Rectal smooth muscle tissue (tissue), 1 donor: ENCODE results near the gene TTC17.

Experiments used
- H3K27ac ChIP-seq: one replicate; pipeline ENCODE4 v1.7.0; 2013; ENCODE audit warnings: low read depth, low read length, inconsistent platforms
- H3K27me3 ChIP-seq: one replicate; pipeline ENCODE4 v1.7.0; 2013; ENCODE audit warnings: low read length; ENCODE audit not compliant: control insufficient read depth, insufficient read depth
- H3K36me3 ChIP-seq: one replicate; pipeline ENCODE4 v1.7.0; 2013; ENCODE audit warnings: low read length; ENCODE audit not compliant: control insufficient read depth, insufficient read depth
- H3K4me1 ChIP-seq: one replicate; pipeline ENCODE4 v1.7.0; 2013; ENCODE audit warnings: low read length; ENCODE audit not compliant: control insufficient read depth, insufficient read depth
- H3K4me3 ChIP-seq: one replicate; pipeline ENCODE4 v1.7.0; 2013; ENCODE audit warnings: low read length
- H3K9ac ChIP-seq: one replicate; pipeline ENCODE4 v1.7.0; 2013; ENCODE audit warnings: low read length

Gene TTC17

DNA sequence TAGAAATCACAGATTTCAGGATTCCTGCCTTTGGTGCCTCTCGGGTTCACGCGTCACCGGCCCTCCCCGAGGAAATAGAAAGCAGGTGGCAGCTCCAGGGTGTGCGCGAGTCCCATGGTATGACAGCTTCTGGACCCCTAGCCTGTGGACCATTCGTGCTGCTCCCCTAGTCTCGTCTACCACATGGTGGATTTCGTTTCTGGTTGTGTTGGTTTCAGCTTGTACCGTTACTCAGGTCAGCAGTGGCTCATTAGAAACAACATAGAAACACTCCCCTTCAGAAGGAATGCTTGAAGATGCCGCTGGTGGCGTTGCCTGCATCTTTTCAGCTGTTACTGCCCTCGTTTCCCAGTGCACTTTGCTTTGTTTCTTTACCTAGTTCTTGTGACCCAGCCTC is 700 bp downstream of the TTC17 start:
- Histone ChIP-seq H3K27me3 (no peaks in the 10 kb centered on the region), H3K27ac (peak overlapping the region; percentile 86)

DNA sequence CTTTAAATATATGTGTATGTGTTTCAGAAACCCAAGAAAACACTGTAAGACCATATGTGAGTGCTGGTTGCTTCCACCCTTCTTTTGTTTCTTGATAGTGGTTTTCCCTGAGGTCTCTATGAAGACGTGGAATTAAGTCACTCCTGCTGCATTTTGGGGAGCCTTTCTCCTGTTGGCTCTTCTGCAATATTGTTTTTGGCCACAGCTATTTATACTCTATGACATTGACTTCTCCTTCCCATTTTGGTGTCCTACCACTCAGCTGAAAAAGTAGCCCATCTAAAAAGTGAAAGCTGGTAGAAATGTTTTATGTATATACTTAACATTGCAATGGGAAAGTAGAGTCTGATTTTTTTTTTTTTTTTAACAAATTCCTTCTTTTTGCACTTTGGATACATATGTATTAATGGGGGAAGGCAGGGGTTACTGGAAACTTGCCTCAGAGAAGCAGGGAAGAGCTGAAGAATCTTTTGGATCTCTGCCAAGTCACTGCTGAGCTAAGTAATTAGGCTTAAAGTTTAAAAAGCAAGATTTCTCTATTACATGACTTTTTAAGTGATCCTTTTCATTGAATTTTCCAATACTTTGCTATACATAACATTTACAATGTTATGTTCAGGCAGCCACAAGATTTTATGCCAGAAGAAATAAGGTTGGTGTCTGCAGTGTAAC is 1.8 kb downstream of the TTC17 start:
- H3K27ac ChIP-seq, result no peak overlapping the region
- peak overlapping the region; percentile 94 for H3K4me3 ChIP-seq
- peaks cover 13% of the 10 kb centered on the region for H3K4me1 ChIP-seq
- no peaks in the 10 kb centered on the region for H3K27me3 ChIP-seq
- no peak overlapping the region for H3K9ac ChIP-seq
- no peaks in the 10 kb centered on the region for H3K36me3 ChIP-seq

More for the DNA sequence above, 700 bp downstream of the TTC17 start:
- Histone ChIP-seq H3K9ac (peak overlapping the region; percentile 78), H3K4me1 (peaks cover 13% of the 10 kb centered on the region), H3K36me3 (no peaks in the 10 kb centered on the region), H3K4me3 (peak overlapping the region; percentile 94)

DNA sequence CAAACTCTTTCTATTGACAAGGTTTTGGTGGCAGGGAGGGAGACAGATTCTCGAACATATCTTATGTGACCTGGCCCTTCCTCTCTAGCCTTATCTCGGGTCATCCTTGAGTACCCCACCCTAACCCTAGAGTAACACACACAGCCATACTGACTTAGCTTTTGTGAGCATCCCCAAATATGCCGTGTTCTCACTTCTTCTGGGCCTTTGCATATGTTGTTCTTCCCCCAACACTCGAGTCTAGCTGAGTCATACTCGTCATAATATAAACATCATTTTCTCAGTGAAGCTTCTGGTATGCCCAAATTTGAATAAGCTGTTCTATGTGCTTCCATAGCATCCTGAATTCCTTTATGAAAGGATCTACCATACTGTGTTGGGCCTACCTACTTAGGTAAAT is 8.0 kb downstream of the TTC17 start:
- Histone ChIP-seq H3K36me3 (peaks cover 3% of the 10 kb centered on the region), H3K9ac (no peak overlapping the region), H3K27me3 (no peaks in the 10 kb centered on the region), H3K27ac (no peak overlapping the region), H3K4me3 (no peak overlapping the region), H3K4me1 (no peaks in the 10 kb centered on the region)

DNA sequence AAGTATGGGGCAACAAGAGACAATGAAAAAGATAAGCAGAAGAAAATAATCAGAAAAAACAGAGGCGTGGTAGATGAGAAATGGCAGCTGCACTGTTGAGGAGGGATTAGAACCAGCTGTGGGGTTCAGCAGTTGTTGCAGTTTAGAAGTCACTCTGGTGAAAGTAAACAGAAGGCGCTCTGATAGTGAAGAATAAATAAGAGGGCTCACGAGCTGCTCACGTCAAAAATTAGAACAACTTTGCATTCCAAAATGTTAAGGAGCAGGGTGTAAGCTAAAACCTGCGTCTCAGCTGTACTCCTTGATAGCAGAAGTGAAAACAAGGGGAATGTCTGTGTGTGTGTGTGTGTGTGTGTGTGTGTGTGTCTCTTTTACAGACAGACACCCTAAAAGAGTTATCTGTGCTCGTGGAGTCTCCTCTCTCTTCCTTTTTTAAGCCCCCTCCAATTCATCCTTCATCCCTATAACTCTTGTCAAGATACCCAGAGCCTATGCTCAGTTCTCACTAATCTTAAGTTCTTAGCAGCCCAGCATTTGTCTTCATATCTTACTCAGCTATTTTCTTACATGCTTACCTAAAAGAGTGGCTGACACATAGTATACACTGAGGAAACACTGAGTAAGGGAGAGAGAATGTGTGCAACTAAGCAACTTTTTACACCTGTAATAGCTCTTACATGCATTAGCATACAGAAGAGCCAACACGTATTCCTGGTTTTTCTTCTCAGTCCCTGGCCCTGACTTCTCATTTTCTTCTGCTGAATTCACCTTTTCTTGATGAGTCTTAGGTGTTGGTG is 8.9 kb downstream of the TTC17 start:
- no peak overlapping the region for H3K9ac ChIP-seq
- no peak overlapping the region for H3K4me3 ChIP-seq
- no peaks in the 10 kb centered on the region for H3K4me1 ChIP-seq
- H3K36me3 ChIP-seq, result peaks cover 3% of the 10 kb centered on the region
- H3K27me3 ChIP-seq, result no peaks in the 10 kb centered on the region
- no peak overlapping the region for H3K27ac ChIP-seq

DNA sequence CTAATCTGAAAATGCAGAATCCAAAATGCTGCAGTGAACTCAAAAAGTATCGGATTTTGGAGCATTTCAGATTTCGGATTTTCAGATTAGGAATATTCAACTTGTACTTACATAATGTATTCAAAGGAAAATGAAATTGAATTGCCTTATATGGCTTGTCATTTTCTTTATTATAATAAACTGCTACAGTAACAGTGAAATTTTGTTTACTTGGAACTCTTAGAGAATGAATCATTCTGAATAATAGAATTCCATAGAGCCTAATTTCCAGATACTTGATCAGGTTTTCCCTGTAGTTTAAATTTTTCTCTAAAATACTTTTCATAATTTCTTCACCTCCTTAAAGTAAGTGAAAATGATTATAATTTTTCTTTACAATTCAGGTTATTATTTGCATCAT is 17.3 kb downstream of the TTC17 start:
- no peaks in the 10 kb centered on the region for H3K27me3 ChIP-seq
- H3K27ac ChIP-seq, result no peak overlapping the region
- peaks cover 2% of the 10 kb centered on the region for H3K36me3 ChIP-seq
- H3K4me3 ChIP-seq, result no peak overlapping the region
- H3K4me1 ChIP-seq, result no peaks in the 10 kb centered on the region
- no peak overlapping the region for H3K9ac ChIP-seq

DNA sequence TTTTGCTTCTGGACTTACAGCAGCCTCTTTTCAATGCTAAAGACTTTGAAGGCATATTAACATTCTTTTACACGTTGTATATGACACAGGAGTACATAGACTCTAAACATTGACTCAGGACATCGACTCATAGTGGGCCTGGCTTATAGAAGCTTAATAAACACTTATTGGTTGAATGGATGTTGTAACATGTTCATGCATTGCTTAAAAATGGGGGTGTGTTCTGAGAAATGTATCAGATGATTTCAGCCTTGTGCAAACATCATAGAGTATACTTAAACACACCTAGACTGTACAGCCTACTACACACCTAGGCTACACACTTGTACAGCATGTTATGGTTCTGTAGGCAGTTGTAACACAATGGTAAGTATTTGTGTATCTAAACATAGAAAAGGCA is 17.9 kb downstream of the TTC17 start:
- Histone ChIP-seq H3K4me3 (no peak overlapping the region), H3K9ac (no peak overlapping the region), H3K4me1 (no peaks in the 10 kb centered on the region), H3K27me3 (no peaks in the 10 kb centered on the region), H3K36me3 (peaks cover 2% of the 10 kb centered on the region), H3K27ac (no peak overlapping the region)

DNA sequence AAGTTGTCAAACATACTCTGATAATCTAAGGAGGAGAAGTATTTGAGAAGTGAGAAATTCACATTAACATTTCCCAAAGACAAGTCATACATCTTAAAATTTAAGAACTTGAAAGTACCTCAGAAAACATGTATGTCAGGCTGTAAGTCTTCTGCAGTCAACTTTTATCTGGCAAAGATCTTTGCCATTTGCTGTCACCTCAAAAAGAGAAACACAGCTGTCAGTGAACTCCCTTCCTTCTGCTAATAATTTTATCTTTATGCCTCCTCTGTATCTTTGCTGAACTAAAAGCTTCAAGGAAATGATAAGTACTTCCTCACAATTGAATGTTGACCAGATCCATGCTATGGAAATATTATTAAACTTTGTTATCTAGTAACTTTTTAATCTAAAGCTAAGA is 18.7 kb downstream of the TTC17 start:
- Histone ChIP-seq H3K27ac (no peak overlapping the region), H3K36me3 (peaks cover 2% of the 10 kb centered on the region), H3K27me3 (no peaks in the 10 kb centered on the region), H3K9ac (no peak overlapping the region), H3K4me3 (no peak overlapping the region), H3K4me1 (no peaks in the 10 kb centered on the region)

DNA sequence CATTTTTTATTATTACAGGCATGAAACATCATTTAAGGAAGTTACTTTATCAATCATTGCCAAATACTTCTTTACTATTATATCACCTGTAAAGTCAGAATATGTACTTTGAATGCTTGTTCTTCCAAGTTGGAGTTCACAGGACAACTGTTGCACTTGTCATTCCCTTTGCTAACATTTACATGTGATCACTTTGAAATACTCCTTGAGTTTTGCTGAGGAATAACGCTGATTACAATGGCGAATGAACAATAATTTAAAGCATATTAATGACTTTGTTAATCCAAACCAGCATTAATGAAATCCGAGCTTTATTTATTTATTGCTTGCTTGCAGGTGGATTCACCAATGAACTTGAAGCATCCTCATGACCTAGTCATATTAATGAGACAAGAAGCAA is 20.2 kb downstream of the TTC17 start:
- Histone ChIP-seq H3K27ac (no peak overlapping the region), H3K36me3 (peaks cover 2% of the 10 kb centered on the region), H3K9ac (no peak overlapping the region), H3K27me3 (no peaks in the 10 kb centered on the region), H3K4me1 (no peaks in the 10 kb centered on the region), H3K4me3 (no peak overlapping the region)

DNA sequence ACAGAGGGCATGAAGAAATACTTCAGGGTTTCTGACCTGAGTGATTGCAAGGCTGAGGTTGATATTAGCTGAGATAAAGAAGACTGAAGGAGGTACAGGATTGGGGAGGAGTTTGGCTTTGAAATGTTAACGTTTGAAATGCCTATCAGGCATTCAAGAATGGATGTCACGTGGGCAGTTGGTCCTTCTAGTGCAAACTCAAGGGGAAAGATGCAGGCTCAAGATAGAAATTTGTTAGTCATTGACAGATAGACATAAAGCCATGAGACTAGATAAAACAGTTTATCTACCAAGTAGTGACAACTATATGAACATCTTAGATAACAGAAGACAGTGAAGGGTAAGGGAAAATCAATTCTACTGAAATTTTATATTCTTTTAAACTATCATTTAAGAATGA is 23.1 kb downstream of the TTC17 start:
- peaks cover 2% of the 10 kb centered on the region for H3K36me3 ChIP-seq
- no peaks in the 10 kb centered on the region for H3K4me1 ChIP-seq
- H3K9ac ChIP-seq, result no peak overlapping the region
- H3K27me3 ChIP-seq, result no peaks in the 10 kb centered on the region
- H3K4me3 ChIP-seq, result no peak overlapping the region
- H3K27ac ChIP-seq, result no peak overlapping the region

DNA sequence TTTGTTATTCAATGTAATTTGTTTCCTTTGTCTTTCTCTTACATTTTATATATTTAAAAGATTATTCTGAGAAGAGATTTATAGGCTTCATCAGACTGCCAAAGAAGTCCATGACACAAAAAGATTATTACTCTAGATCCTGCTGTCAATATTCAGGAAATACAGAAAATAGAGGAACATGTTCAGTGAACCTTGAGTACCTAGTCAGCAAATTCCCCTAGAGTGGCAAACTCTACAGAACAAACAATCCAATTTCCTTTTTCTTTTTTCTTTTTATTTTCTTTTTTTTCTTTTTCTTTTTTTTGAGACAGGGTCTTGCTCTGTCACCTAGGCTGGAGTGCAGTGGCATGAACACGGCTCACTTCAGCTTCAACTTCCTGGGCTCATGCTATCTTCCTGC is 23.9 kb downstream of the TTC17 start:
- no peak overlapping the region for H3K4me3 ChIP-seq
- no peak overlapping the region for H3K9ac ChIP-seq
- H3K4me1 ChIP-seq, result no peaks in the 10 kb centered on the region
- H3K36me3 ChIP-seq, result peaks cover 2% of the 10 kb centered on the region
- no peaks in the 10 kb centered on the region for H3K27me3 ChIP-seq
- no peak overlapping the region for H3K27ac ChIP-seq

DNA sequence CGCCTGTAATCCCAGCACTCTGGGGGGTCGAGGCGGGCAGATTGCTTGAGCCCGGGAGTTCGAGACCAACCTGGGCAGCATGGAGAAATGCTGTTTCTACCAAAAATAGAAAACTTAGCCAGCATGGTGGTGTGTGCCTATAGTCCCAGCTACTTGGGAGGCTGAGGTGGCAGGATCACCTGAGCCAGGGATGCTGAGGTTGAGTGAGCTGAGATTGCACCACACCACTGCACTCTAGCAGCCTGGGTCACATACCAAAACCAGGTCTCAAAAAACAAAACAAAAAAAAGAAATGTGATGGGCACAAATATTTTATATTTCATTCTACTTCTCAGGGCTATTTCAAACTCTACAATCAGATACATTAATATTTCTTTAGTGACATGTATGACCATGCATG is 25.7 kb downstream of the TTC17 start:
- H3K36me3 ChIP-seq, result peaks cover 2% of the 10 kb centered on the region
- no peak overlapping the region for H3K4me3 ChIP-seq
- H3K4me1 ChIP-seq, result no peaks in the 10 kb centered on the region
- H3K27ac ChIP-seq, result no peak overlapping the region
- no peak overlapping the region for H3K9ac ChIP-seq
- H3K27me3 ChIP-seq, result no peaks in the 10 kb centered on the region

DNA sequence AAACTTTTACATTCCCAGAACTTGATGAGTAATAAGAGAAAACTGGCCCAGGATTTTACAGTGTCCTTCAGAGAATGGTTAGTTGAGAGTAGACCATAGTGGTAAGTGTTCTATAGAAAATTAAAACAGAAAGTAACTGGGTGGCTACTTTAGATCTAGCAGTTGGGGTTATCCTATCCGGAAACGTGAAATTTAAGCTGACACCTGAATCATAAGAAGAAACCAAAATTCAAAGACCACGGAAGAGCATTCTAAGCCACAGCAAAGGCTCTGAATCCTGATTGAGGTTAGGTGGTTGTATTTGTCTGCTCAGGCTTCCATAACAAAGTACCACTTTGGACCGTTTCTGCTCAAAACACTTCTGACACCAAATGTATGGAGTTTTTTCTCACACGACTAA is 34.0 kb downstream of the TTC17 start:
- Histone ChIP-seq H3K4me3 (no peak overlapping the region), H3K27ac (no peak overlapping the region), H3K27me3 (no peaks in the 10 kb centered on the region), H3K4me1 (no peaks in the 10 kb centered on the region), H3K9ac (no peak overlapping the region), H3K36me3 (peaks cover 9% of the 10 kb centered on the region)
